IPS-20b (cell line): ENCODE results near the gene LPAR6.
"Not testable (repeated sequence)": the region's sequence is repeated elsewhere in the genome, so short reads cannot be mapped to it uniquely, and the experiment has no call there.

ENCODE experiments used
- H3K27ac ChIP-seq: one replicate; pipeline ENCODE4 v1.5.1; 2013; ENCODE audit warnings: low read length
- H3K27me3 ChIP-seq: 2 replicates; pipeline ENCODE4 v1.6.1; 2013; ENCODE audit warnings: mild to moderate bottlenecking, low read length, inconsistent platforms; ENCODE audit not compliant: insufficient read depth
- H3K36me3 ChIP-seq: 2 replicates; pipeline ENCODE4 v1.6.1; 2013; ENCODE audit warnings: low read depth, mild to moderate bottlenecking, inconsistent platforms, low read length, moderate library complexity; ENCODE audit not compliant: insufficient read depth
- H3K4me1 ChIP-seq: 2 replicates; pipeline ENCODE4 v1.6.1; 2013; ENCODE audit warnings: mild to moderate bottlenecking, control low read depth, inconsistent platforms, low read length, moderate library complexity; ENCODE audit not compliant: insufficient read depth
- H3K4me3 ChIP-seq: 2 replicates; pipeline ENCODE4 v1.5.1; 2013; ENCODE audit warnings: mild to moderate bottlenecking, low read length, inconsistent platforms
- H3K9ac ChIP-seq: 2 replicates; pipeline ENCODE4 v1.6.1; 2013; ENCODE audit warnings: low read depth, mild to moderate bottlenecking, inconsistent platforms, low read length, moderate library complexity
- H3K9me3 ChIP-seq: 2 replicates; pipeline ENCODE4 v1.6.1; 2013; ENCODE audit warnings: mild to moderate bottlenecking, low read depth, low read length, inconsistent platforms; ENCODE audit not compliant: insufficient read depth

Gene LPAR6, protein sequence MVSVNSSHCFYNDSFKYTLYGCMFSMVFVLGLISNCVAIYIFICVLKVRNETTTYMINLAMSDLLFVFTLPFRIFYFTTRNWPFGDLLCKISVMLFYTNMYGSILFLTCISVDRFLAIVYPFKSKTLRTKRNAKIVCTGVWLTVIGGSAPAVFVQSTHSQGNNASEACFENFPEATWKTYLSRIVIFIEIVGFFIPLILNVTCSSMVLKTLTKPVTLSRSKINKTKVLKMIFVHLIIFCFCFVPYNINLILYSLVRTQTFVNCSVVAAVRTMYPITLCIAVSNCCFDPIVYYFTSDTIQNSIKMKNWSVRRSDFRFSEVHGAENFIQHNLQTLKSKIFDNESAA

DNA sequence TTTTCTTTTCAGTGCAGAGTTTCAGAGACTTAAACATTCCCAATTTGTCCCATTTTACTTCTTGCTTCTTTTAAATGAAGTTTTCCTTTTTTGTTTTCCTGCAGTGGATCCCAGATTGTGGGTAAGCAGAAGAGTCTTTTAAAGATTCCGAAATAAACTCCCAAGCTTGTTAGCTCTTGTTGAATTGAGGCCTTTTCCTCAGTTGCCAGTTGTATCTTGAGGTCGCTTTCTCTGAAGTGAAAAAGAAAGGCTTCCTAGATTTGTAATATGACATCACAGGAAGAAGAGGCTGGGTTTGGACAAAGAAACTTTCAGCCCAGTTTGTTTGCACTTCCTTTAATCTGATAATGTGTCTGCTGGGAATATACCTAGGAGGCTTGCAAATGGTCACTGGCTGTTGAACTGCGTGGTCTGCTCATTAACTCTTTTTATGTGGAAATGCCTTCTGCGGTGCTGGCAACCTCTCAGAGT, at the start of gene LPAR6:
TSS of gene LPAR6 (minus strand) at position 233 of the 471 bp plus-strand sequence. CDS start 690 bp downstream, outside the sequence.
- H3K36me3 ChIP-seq = no peaks in the 10 kb centered on the region
- H3K4me3 ChIP-seq = peak within 1 kb of the TSS; percentile 72
- H3K4me1 ChIP-seq = peaks cover 19% of the 10 kb centered on the region; the same call in 1 of the 2 replicates
- no peak within 1 kb of the TSS for H3K27ac ChIP-seq
- H3K9ac ChIP-seq = peak within 1 kb of the TSS; percentile 76
- H3K9me3 ChIP-seq = no peaks in the 10 kb centered on the region
- H3K27me3 ChIP-seq = no peaks in the 10 kb centered on the region

DNA sequence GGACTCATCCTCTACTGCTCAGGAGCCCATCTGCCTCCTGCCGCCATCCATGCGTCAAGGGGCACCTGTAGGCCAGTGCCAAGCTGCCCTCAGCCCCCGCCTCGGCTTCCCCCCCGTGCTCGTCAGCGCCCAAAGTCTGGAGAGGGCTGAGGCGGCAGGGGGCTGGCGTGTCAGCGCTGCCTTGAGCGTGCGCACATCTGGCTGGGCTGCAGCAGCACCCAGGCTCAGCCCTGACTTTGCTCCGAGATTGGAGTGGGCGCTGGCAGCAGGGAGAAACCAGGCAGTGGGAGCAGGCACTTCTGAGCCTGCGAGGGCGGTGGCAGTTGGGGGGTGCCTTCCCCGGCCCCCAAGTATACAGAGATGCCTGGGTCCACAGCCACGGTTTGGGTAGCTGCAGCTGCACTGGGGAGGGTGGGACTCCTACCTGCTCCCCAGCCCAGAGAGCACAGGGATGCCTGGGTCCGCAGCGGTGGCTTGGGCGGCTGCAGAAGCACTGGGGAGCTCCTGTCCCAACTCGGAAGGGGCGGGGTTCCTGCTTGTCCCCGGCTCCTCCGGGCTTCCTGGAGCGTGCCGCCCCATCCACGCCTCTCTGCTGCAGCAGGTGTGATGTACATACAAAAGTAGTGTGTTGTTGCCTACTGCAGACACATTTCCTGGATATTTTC, 44.8 kb upstream of the LPAR6 start:
- H3K9me3 ChIP-seq = no peaks in the 10 kb centered on the region

DNA sequence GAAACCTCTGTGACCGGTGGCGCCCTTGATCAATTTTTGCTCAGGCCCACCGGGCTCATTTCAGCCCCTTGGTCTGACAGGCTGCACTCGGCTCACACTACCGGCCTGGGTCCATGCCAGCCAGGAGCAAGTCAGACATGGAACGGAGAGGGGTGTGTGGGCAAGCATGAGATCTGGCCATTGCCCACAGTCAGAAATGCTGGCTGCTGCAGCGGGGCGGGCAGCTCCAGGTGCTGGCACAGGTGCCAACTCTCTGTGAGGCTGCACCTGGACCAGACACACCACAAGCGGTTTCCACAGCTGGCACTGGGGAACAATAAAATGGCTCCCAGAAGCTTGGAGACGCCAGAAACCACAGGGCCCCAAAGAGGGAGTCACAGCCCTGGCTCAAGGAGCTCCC, 43.6 kb upstream of the LPAR6 start:
- Histone ChIP-seq H3K4me1 (peaks cover 3% of the 10 kb centered on the region; the same call in 1 of the 2 replicates), H3K27me3 (no peaks in the 10 kb centered on the region), H3K36me3 (peaks cover 6% of the 10 kb centered on the region; the same call in 1 of the 2 replicates), H3K27ac (no peak overlapping the region), H3K9ac (no peak overlapping the region), H3K4me3 (no peak overlapping the region), H3K9me3 (no peaks in the 10 kb centered on the region)

More for the DNA sequence above, 44.8 kb upstream of the LPAR6 start:
- no peaks in the 10 kb centered on the region for H3K27me3 ChIP-seq
- H3K4me1 ChIP-seq = peaks cover 3% of the 10 kb centered on the region; the same call in 1 of the 2 replicates
- peaks cover 6% of the 10 kb centered on the region; the same call in 1 of the 2 replicates for H3K36me3 ChIP-seq
- H3K27ac ChIP-seq = no peak overlapping the region
- no peak overlapping the region for H3K9ac ChIP-seq
- no peak overlapping the region for H3K4me3 ChIP-seq

DNA sequence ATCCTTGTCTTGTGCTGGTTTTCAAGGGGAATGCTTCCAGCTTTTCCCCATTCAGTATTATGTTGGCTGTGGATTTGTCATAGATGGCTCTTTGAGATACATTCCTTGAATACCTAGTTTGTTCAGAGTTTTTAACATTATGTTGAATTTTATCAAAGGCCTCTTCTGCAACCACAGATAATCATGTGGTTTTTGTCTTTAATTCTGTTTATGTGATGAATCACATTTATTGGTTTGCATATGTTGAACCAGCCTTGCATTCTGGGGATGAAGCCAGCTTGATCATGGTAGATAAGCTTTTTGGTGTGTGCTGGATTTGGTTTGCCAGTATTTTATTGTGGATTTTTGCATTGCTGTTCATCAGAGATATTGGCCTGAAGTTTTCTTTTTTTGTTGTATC, 38.3 kb upstream of the LPAR6 start:
- not testable (repeated sequence) for H3K4me1 ChIP-seq, H3K9ac ChIP-seq, H3K36me3 ChIP-seq, H3K27ac ChIP-seq, H3K4me3 ChIP-seq, H3K9me3 ChIP-seq, H3K27me3 ChIP-seq

DNA sequence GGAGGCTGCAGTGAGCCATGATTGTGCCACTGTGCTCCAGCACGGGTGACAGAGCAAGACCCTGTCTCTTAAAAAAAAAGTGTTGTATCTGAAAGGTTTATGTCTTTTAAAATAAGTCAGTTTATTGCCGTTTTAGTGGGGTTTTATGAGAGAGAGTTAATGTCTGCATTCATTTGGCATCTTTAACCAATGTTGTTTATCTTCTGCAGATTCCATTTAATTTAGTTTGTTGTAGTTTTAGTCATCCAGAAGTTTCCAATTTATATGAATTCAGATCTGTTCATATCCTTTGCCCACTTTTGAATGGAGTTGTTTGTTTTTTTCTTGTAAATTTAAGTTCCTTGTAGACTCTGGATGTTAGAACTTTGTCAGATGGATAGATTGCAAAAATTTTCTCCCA, 36.7 kb upstream of the LPAR6 start:
- H3K9ac ChIP-seq = no peak overlapping the region
- H3K9me3 ChIP-seq = peaks cover 3% of the 10 kb centered on the region; the same call in 1 of the 2 replicates
- no peaks in the 10 kb centered on the region for H3K36me3 ChIP-seq
- no peaks in the 10 kb centered on the region for H3K27me3 ChIP-seq
- no peak overlapping the region for H3K4me3 ChIP-seq
- no peak overlapping the region for H3K27ac ChIP-seq
- H3K4me1 ChIP-seq = peaks cover 3% of the 10 kb centered on the region; the same call in 1 of the 2 replicates

DNA sequence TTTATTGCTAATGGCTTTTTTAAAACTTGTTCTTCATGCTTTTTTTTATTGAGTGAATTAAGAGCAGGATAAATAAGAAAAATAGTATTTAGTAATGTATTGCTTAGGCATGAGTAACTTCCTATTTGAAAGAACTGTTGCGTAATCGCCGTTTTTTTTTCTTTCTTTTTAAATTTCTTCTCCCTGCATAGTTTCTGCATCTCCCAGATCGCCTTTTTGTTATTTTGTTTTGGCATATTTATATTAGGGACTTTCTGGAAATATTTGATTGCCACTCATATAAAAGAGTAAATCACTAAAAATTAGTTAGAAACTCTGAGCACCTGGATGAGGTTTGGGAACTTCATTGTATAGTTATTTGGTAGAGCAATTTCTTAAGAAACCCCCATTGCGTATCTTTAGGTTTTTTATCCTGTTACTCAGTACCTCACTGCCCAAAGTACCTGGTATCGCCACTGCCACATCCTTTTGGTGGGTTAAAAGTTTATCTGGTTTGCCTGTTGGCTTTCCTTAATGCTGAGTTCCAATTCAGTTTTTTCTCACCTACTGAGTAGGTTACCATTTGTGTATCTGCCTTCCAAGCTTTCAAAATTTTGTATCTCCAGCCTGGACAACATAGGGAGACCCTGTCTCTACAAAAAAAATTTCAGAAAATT, 36.2 kb upstream of the LPAR6 start:
- Histone ChIP-seq H3K36me3 (no peaks in the 10 kb centered on the region), H3K27ac (no peak overlapping the region), H3K27me3 (no peaks in the 10 kb centered on the region), H3K4me3 (no peak overlapping the region), H3K9me3 (peaks cover 3% of the 10 kb centered on the region; the same call in 1 of the 2 replicates), H3K4me1 (peaks cover 3% of the 10 kb centered on the region; the same call in 1 of the 2 replicates), H3K9ac (no peak overlapping the region)

DNA sequence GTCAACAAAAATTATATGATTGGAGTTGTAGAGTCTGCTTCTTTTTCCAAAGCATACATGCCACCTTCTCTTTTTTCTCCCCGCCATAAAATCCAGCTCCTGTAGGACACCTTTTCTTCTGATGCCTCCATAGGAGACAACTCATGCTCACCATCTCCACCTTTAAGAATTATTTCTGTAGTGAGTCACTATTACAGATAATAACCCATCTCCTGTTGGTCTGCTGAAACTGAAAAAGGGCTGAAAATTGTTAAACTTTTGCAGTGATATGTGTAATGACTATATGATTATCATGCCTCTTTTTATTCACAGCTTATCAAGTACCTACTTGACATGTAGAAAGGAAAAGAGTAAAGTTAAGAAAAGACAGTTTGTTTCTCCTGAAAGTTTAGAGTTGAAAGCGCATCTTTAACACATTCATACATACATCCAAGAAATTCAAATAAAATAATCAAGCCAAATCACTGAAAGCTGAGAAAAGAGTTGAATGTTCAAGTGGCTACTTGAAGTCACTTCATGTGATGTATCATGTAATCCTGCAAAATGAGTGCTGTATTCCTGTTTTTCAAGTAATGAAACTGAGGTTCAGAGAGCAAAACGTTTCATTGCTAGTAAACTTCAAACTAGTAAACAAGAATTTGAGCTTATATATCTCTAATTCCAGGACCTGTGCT, 35.5 kb upstream of the LPAR6 start:
- Histone ChIP-seq H3K4me3 (no peak overlapping the region), H3K4me1 (peaks cover 2% of the 10 kb centered on the region; the same call in 1 of the 2 replicates), H3K27ac (no peak overlapping the region), H3K9me3 (peaks cover 3% of the 10 kb centered on the region; the same call in 1 of the 2 replicates), H3K27me3 (no peaks in the 10 kb centered on the region), H3K9ac (no peak overlapping the region), H3K36me3 (no peaks in the 10 kb centered on the region)

DNA sequence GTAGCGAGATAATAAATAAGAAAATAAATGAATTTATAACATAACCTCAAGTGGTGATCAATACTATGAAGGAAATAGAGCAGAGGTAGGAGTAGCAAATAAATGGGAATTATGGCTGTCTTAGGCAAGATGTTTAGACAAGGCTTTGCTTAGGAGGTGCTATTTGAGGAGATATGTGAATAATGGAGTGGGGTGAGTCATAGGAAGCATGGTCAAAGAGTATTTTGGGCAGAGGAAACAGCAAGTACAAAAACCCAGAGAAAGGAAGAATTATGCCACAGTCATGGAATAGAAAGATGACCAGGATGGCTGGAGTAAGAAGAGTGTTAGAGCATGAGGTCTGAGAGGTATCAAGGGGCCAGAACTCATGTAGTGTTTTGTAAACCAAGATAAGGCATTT, 33.6 kb upstream of the LPAR6 start:
- H3K4me1 ChIP-seq = no peaks in the 10 kb centered on the region
- peaks cover 3% of the 10 kb centered on the region; the same call in 1 of the 2 replicates for H3K9me3 ChIP-seq
- no peak overlapping the region for H3K4me3 ChIP-seq
- H3K9ac ChIP-seq = no peak overlapping the region
- no peaks in the 10 kb centered on the region for H3K36me3 ChIP-seq
- no peak overlapping the region for H3K27ac ChIP-seq
- H3K27me3 ChIP-seq = no peaks in the 10 kb centered on the region

DNA sequence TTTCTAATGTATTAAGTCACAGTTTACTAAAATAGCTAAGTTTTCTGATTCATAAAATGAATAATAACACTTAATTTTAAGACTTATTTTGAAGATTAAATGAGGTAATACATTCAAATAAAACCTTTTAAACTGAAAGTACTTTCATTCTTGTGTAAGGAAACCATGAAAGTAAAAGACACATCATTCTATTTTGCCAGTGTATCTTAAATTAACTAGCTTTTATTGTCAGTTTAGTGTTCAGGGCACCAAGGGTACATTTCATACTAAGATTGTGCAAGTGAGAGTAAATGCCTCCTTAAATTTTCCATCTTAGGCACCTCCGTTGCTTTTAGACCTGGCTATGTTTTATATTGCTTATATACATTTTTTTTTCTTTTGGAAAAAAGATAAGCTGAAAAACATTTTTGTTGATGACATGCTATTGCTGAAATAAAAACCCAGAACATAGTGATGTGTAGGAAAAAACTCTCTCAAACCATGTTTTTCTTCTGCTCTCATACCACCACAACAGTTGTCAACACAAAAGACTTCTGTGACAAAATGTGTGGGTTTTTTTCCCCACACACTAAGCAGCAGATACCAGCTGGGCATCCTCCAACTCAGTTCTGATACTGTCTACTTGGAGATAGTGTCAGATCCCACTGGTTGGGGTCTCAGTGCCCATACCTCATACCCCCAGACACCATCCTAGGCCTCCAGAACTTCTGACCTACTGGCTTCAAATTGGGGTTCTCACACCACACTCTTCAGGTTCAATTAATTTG, 30.7 kb upstream of the LPAR6 start:
- H3K4me3 ChIP-seq = no peak overlapping the region
- H3K9ac ChIP-seq = no peak overlapping the region
- H3K9me3 ChIP-seq = no peaks in the 10 kb centered on the region
- no peaks in the 10 kb centered on the region for H3K4me1 ChIP-seq
- H3K36me3 ChIP-seq = no peaks in the 10 kb centered on the region
- H3K27ac ChIP-seq = no peak overlapping the region
- H3K27me3 ChIP-seq = no peaks in the 10 kb centered on the region

DNA sequence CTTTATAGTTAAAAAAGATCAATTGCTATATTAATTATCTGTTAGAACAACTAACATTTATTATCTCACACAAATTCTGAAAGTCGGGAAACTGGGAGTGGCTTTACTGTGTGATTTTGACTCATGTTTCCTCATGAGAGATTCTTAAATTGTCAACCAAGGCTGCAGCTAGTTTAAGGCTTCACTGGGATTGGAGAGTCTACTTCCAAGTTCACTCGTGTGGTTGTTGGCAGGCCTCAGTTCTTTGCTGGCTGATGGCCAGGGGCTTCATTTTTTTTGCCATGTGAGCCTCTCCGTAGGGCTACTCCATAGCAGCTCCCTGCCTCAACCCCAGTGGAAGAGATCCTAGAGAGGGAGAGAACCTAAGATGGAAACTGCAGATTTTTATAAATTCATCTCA, 24.5 kb upstream of the LPAR6 start:
- Histone ChIP-seq H3K27ac (no peak overlapping the region), H3K4me3 (no peak overlapping the region), H3K36me3 (no peaks in the 10 kb centered on the region), H3K27me3 (no peaks in the 10 kb centered on the region), H3K9me3 (no peaks in the 10 kb centered on the region), H3K4me1 (no peaks in the 10 kb centered on the region), H3K9ac (no peak overlapping the region)
